Astrocyte of the cerebellum (primary cell): ENCODE measurements around the gene CTNNA3.
"Not testable (repeated sequence)": the region's sequence is repeated elsewhere in the genome, so short reads cannot be mapped to it uniquely, and the experiment has no call there.

Experiments used
- DNase-seq: peaks from one replicate; pipeline ENCODE4 v3.0.0-alpha.2; 2011; ENCODE audit warnings: low read depth
- H3K4me3 ChIP-seq: 2 replicates; pipeline ENCODE4 v1.5.1; 2011; ENCODE audit warnings: mild to moderate bottlenecking, low read depth, low read length, moderate library complexity
- CTCF ChIP-seq: IDR thresholded peaks from 2 replicates; pipeline ENCODE4 v1.5.1; 2012; ENCODE audit warnings: low read length, low read depth, moderate library complexity, mild to moderate bottlenecking; ENCODE audit errors: missing control alignments
- in situ Hi-C: cut with HindIII; loops from 2 replicates; pipeline ENCODE4 v1.10.0; 2017; ENCODE audit warnings: low sequenced_read_pairs

CTNNA3 gene

GRCh38 chr10:67239864-67240497 is 456.0 kb downstream of the CTNNA3 start:
- no peak overlapping the region for H3K4me3 ChIP-seq
- DNase-seq = no peak
- in situ Hi-C loops = no loop called here
- no peak for TF ChIP-seq CTCF

DNA sequence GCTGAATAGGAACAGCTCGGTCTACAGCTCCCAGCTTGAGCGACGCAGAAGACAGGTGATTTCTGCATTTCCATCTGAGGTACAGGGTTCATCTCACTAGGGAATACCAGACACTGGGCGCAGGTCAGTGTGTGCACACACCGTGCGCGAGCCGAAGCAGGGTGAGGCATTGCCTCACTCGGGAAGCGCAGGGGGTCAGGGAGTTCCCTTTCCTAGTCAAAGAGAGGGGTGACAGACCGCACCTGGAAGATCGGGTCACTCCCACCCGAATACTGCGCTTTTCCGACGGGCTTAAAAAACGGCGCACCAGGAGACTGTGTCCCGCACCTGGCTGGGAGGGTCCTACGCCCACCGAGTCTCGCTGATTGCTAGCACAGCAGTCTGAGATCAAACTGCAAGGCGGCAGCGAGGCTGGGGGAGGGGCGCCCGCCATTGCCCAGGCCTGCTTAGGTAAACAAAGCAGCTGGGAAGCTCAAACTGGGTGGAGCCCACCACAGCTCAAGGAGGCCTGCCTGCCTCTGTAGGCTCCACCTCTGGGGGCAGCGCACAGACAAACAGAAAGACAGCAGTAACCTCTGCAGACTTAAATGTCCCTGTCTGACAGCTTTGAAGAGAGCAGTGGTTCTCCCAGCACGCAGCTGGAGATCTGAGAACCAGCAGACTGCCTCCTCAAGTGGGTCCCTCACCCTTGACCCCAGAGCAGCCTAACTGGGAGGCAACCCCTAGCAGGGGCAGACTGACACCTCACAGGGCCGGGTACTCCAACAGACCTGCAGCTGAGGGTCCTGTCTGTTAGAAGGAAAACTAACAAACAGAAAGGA is 465.1 kb downstream of the CTNNA3 start:
- DNase-seq, in situ Hi-C loops: not testable (repeated sequence)
- peak overlapping the region; percentile 22 for H3K4me3 ChIP-seq

GRCh38 chr10:67225226-67225625 is 470.8 kb downstream of the CTNNA3 start:
- in situ Hi-C loops = no loop called here
- TF ChIP-seq CTCF = no peak
- DNase-seq = no peak
- no peak overlapping the region for H3K4me3 ChIP-seq

- DNase-seq = no peak
- TF ChIP-seq CTCF = no peak
- in situ Hi-C loops = no loop called here
- no peak overlapping the region for H3K4me3 ChIP-seq
Measured at GRCh38 chr10:67224553-67224952, 471.4 kb downstream of the CTNNA3 start.

DNA sequence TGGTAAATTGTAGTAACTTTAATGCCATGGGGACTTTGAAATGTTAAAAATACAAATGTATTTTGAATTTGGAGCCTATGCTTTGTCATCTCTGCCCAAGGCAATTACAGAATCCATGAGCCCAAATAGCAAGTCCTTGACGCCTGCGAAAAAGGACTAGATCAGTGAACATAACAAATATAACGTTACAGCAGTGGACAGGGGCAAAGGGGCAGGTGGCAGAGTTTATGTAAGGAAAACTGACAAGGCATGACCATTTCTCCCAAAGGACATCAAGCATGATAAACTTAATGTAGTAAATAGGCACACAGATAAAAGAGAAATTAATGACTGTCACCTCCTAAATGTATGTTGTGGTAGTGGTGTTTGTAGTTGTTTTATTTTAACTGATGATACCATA is 473.1 kb downstream of the CTNNA3 start:
- no peak for TF ChIP-seq CTCF
- no peak overlapping the region for H3K4me3 ChIP-seq
- in situ Hi-C loops = no loop called here
- DNase-seq = no peak

DNA sequence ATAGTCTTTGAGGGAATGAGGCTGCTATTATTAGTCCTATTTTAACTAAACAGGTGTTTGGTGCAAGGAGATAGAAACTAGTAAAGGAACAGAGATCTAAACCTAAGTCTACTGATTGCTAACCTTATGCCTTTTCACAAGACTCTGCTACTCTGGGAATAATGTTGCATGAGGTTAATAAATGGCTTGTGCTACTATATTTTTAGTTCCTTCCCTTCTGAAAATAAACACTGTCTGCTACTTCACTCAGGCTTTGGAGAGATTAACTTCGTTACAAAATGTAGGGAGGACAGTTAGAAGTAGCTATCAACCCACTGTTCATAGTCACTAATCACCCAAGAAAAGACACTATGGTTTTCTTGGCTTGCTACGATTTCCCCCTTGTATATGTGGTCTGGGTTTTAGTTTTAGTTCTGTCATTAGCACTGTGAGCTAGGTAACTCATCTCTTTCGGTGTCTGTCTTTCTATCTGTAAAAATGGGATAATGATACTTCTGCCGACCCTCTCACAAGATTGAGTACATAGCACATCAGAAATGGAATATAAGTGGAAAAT is 474.0 kb downstream of the CTNNA3 start:
- DNase-seq = no peak
- TF ChIP-seq CTCF = no peak
- no peak overlapping the region for H3K4me3 ChIP-seq
- in situ Hi-C loops = no loop called here

- H3K4me3 ChIP-seq = no peak overlapping the region
- TF ChIP-seq CTCF = no peak
- no peak for DNase-seq
- in situ Hi-C loops = no loop called here
Measured at GRCh38 chr10:67211680-67212079, 484.3 kb downstream of the CTNNA3 start.

DNA sequence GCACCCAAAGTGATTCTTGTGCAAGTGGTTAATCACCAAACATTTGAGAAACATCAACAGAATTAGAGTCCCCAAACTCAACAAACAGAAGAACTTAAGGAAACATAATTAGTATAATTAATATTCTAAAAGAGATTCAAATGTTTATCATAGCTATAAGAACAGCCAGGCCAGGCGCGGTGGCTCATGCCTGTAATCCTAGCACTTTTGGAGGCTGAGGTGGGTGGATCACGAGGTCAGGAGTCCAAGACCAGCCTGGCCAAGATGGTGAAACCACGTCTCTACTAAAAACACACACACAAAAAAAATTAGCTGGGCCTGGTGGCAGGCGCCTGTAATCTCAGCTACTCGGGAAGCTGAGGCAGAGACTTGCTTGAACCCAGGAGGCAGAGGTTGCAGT is 488.1 kb downstream of the CTNNA3 start:
- H3K4me3 ChIP-seq, in situ Hi-C loops, DNase-seq: not testable (repeated sequence)
